GM11168 (cell line): Measurements from ENCODE around the gene WDR38.
"Not testable (repeated sequence)": the region's sequence is repeated elsewhere in the genome, so short reads cannot be mapped to it uniquely, and the experiment has no call there.

Experiments
- in situ Hi-C: fragments of 300-500 bp; cut with MboI; formaldehyde crosslinking; loops from one replicate; pipeline ENCODE4 v1.12.0; 2022; ENCODE audit warnings: low sequenced_read_pairs; ENCODE audit not compliant: unreplicated experiment

WDR38 gene

GRCh38 chr9:124831642-124832364 lies 21.5 kb upstream of the WDR38 start:
- in situ Hi-C loops, result no loop called here

DNA sequence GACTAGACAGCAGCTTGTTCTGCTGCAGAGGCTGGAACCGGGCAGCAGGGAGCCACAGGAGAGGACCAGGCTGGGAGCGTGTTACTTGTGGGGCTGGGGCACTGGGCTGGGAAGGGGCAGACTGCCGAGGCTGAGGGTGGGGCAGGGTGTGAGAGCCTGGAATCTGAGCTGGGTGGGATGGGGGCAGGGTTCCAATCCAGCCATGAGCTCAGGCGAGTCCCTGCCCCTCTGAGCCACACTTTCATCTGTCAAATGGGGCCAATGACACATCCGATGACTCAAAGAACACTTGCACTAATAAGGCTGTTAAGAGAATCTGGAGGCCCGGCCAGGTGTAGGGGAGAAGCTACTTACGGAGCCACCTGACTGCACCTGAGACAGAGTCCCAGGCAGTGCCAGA lies 18.7 kb upstream of the WDR38 start:
- in situ Hi-C loops, result no loop called here

- in situ Hi-C loops, result no loop called here
These were observed 18.2 kb upstream of the WDR38 start for GRCh38 chr9:124835026-124835557.

GRCh38 chr9:124838132-124838531 lies 15.1 kb upstream of the WDR38 start:
- in situ Hi-C loops, result not testable (repeated sequence)

- in situ Hi-C loops, result not testable (repeated sequence)
These were observed 14.5 kb upstream of the WDR38 start for GRCh38 chr9:124838567-124839275.

DNA sequence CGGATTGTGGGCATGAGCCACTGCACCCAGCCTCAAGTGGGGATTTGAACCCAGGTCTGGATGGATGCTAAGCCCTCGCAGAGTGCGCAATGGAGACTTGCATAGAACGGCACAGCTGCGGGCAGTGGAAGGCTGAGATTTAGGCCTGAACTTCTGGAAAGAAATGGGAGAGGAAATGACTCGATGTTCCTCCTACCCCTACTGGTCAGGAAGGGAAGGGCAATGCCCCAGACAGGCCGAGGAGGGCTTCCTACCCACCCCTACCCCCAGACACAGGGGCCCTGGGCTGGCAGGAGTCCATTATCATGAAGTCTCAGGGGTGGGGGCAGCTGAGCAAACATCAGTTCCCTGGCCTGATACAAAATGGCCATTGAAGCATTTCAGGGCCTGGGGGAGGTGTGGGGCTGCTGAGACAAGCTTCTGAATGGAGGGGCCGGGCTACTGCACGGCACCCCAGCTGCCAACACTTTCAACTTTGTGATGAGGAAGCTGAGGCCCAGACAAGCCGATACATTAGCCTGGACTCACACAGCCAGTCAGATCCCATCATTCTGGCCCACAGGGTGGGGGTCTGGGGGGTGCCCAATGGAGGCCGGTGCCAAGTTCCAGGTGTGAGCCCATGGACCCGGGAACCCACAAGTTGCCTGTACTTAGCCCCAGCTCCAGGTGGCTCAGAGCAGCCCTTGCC lies 13.5 kb upstream of the WDR38 start:
- in situ Hi-C loops, result no loop called here

DNA sequence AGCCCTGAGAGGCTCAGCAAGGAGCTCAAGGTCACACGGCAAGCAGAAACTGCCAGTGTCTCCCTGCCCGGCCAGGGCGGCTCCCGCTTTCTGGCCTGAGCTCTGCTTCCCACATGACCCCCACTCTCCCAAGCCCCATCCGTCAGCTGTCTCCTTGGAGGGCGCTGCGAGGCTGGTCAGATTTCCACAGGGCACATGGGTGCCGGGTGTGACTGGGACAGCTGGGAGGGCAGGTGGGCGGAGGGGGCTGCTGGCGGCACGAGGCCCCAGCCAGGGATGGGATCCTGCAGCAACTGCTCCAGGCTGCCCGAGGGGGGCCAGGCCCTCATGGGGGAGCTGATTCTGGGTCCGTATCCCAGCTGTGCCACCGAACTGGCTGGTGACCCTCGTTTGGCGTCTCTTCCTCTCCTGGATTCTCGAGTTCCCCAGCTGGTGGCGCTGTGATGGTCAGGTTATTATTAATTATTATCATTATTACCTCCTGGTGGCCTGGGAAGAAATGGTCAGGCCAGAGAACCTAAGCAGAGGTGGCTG lies 12.9 kb upstream of the WDR38 start:
- in situ Hi-C loops, result no loop called here

DNA sequence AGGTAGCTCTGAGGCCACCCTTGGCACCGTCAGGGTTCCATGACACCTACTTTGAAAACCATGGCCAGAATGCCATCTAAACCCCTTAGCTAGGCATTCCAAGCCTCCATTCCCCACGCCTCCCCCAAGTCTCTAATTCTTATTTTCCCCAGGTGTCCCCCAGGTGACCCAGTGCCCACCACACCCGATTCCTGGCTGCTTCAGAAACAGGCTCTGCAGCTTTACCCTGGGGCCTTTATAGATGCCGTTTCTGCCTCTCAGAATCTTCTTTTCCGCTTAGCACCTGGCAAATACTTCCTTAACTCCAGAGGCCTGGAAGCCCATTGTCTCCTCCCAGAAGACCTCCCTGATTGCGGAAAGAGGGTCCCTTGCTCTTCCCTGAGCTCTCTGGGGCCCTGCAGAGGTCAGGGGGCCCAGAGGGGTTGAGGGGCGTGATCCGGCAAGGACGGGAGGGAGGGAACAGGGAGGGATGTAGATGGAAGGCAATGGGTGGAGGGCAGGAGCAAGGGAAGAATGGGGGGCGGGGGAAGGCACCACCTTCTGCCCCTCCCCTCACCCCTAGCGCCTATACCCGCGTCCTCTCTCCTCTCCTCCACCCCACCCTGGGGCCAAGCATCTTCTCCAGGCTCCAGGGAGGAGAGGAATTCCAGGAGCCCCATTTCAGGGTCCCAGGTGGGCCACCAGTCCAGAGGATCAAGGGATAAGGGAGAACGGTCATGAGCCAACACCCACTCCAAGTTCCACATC lies 12.0 kb upstream of the WDR38 start:
- in situ Hi-C loops, result no loop called here

DNA sequence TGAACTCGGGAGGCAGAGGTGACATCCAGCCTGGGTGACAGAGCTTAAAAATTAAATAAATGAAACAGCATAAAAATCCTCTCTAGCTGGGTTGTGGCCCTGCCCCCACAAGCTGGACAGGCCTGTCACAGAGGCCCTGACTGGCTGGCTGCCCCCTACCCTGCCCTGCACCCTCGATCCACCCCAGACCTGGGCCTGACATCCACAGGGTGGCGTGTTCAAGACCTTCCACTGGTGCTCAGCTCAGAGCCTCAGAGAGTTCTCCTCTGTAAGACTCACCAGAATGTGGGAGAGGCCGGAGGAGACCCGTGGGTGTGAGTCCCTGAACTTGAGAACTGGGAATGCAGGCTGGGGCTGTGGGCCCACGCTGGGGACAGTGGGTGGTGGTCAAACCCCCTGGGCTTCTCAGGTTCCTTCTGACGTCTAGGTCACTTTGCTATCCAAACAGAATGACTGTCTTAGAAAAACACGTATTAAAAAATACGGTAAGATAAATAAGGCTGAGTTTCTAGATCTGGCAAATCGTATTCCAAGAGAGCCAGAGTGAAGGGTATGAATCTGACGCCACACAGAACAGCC lies 9.7 kb upstream of the WDR38 start:
- in situ Hi-C loops, result no loop called here

DNA sequence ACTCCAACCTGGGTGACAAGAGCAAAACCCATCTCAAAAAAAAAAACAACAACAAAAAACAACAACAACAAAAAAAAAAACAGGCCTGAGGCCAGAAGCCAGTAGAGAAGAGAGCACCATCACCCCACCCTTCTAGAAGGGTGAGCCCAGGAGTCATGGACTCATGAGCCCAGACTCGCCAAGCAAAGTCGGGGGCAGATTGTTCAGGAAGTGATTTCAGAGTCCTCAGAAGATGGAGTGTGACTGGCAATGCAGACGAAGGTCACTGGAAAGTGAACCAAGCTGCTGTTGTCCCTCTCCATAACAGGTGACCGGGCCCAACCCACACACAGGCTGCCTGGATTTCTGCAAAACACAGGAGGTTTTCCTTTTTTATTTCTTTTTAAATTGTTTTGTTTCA lies 9.0 kb upstream of the WDR38 start:
- in situ Hi-C loops, result no loop called here

DNA sequence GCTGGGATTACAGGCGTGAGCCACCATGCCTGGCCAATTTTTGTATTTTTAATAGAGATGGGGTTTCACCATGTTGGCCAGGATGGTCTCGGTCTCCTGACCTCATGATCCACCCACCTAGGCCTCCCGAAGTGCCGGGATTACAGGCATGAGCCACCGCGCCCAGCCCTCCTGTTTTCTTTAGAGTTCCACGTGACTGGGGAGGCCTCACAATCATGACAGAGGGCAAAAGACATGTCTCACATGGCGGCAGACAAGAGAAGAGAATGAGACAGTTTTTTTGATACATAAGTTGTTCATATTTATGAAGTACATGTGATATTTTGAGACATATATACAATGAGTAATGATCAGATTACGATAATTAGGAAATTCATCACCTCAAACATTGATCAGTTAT lies 6.8 kb upstream of the WDR38 start:
- in situ Hi-C loops, result not testable (repeated sequence)

- in situ Hi-C loops, result no loop called here
These were observed 6.3 kb upstream of the WDR38 start for GRCh38 chr9:124846969-124847368.

DNA sequence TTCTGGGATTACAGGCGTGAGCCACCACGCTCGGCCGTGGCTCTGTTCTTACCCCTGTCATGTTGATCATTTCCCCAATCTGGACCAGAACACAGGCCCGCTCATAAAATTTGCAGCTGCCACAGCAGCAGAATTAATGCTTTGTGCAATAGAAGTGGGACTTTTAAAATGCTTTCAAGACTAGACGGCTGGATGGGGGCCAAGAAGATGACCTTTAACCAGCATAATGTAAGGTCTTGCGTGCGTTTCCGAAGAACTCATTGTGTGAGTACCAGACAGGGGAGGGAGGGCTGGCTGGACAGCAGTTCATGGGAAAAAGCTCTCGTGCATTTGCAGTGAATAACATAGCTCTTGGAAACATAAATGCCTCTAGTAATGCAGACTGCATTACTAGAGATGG lies 3.5 kb upstream of the WDR38 start:
- in situ Hi-C loops, result loop anchor here (5.0 kb wide), 1 partner anchor 78 kb away; the partner anchor contains the start of gene NR6A1

- in situ Hi-C loops, result loop anchor here (5.0 kb wide), 1 partner anchor 80 kb away; the partner anchor contains the start of gene NR6A1
These were observed 985 bp upstream of the WDR38 start for GRCh38 chr9:124852121-124852828.

DNA sequence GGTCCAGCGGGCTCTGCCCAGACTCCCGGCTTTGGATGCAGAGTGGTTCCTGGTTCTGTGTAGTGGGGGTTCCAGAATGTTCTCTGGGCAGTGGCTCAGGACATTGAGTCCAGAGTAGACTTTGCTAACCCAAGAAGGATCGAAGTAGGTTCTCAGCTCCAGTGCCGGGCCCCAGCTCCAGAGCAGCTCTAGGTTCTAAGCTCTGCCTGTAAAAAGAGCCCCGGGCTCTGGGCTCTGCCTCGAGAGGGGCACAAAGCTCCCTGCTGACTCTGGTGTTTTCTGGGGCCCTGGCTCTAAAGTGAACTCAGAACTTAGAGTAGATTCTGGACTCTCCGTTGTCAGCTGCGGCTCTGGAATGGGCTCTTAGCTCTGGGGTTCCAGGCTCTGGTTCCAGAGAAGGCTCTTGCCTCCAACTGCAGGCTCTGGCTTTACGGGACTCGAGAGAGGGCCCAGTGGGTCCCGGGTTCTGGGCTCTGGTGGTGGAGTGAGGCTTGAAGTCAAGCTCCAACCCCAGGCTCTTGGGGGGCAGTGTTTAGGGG lies 414 bp downstream of the WDR38 start:
- in situ Hi-C loops, result loop anchor here (5.0 kb wide), 1 partner anchor 81 kb away; the partner anchor contains the start of gene NR6A1

- in situ Hi-C loops, result loop anchor here (5.0 kb wide), 1 partner anchor 82 kb away; the partner anchor contains the start of gene NR6A1
These were observed 901 bp downstream of the WDR38 start for GRCh38 chr9:124854161-124854560.

GRCh38 chr9:124854822-124855221 lies 1.6 kb downstream of the WDR38 start:
- in situ Hi-C loops, result loop anchor here (5.0 kb wide), 1 partner anchor 83 kb away; the partner anchor contains the start of gene NR6A1

GRCh38 chr9:124855566-124855943 lies 2.3 kb downstream of the WDR38 start:
- in situ Hi-C loops, result no loop called here
